ENCODE results near the gene ODR4.
"Not testable (repeated sequence)": the region's sequence is repeated elsewhere in the genome, so short reads cannot be mapped to it uniquely, and the experiment has no call there.

DNA sequence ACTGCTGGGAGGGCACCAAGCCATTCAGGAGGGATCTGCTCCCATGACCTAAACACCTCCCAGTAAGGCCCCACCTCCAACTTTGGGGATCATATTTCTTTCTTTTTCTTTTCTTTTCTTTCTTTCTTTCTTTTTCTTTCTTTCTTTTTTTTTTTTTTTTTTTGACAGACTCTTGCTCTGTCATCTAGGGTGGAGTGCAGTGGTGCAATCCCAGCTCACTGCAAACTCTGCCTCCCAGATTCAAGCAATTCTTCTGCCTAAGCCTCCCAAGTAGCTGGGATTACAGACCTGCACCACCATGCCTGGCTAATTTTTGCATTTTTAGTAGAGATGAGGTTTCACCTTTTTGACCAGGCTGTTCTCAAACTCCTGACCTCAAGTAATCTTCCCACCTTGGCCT is 89.9 kb downstream of the ODR4 start:
- TF ChIP-seq, protein P1, sequence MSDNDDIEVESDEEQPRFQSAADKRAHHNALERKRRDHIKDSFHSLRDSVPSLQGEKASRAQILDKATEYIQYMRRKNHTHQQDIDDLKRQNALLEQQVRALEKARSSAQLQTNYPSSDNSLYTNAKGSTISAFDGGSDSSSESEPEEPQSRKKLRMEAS (IDR thresholded peaks at IDR 0.05), result not testable (repeated sequence)
- TF ChIP-seq RXRA (IDR thresholded peaks at IDR 0.05); CTCF (IDR thresholded peaks at IDR 0.05; ENCODE audit: low read depth, low read length, missing input control); YY1 (IDR thresholded peaks at IDR 0.05); RAD21 (IDR thresholded peaks at IDR 0.05): not testable (repeated sequence)
- TF ChIP-seq, protein P2, sequence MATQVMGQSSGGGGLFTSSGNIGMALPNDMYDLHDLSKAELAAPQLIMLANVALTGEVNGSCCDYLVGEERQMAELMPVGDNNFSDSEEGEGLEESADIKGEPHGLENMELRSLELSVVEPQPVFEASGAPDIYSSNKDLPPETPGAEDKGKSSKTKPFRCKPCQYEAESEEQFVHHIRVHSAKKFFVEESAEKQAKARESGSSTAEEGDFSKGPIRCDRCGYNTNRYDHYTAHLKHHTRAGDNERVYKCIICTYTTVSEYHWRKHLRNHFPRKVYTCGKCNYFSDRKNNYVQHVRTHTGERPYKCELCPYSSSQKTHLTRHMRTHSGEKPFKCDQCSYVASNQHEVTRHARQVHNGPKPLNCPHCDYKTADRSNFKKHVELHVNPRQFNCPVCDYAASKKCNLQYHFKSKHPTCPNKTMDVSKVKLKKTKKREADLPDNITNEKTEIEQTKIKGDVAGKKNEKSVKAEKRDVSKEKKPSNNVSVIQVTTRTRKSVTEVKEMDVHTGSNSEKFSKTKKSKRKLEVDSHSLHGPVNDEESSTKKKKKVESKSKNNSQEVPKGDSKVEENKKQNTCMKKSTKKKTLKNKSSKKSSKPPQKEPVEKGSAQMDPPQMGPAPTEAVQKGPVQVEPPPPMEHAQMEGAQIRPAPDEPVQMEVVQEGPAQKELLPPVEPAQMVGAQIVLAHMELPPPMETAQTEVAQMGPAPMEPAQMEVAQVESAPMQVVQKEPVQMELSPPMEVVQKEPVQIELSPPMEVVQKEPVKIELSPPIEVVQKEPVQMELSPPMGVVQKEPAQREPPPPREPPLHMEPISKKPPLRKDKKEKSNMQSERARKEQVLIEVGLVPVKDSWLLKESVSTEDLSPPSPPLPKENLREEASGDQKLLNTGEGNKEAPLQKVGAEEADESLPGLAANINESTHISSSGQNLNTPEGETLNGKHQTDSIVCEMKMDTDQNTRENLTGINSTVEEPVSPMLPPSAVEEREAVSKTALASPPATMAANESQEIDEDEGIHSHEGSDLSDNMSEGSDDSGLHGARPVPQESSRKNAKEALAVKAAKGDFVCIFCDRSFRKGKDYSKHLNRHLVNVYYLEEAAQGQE (IDR thresholded peaks at IDR 0.05), result not testable (repeated sequence)

Data from liver (tissue), 3 donors.